ENCODE data around the gene NCOR1. TPM values are rescaled to one million over a fixed set of nuclear protein-coding genes. Genes with fewer than 3 reads are reported as not detected.
"Not testable (repeated sequence)": the region's sequence is repeated elsewhere in the genome, so short reads cannot be mapped to it uniquely, and the experiment has no call there.

The NCOR1 gene
- 59.7 TPM for polyA plus RNA-seq (ENCODE audit: insufficient read length)

DNA sequence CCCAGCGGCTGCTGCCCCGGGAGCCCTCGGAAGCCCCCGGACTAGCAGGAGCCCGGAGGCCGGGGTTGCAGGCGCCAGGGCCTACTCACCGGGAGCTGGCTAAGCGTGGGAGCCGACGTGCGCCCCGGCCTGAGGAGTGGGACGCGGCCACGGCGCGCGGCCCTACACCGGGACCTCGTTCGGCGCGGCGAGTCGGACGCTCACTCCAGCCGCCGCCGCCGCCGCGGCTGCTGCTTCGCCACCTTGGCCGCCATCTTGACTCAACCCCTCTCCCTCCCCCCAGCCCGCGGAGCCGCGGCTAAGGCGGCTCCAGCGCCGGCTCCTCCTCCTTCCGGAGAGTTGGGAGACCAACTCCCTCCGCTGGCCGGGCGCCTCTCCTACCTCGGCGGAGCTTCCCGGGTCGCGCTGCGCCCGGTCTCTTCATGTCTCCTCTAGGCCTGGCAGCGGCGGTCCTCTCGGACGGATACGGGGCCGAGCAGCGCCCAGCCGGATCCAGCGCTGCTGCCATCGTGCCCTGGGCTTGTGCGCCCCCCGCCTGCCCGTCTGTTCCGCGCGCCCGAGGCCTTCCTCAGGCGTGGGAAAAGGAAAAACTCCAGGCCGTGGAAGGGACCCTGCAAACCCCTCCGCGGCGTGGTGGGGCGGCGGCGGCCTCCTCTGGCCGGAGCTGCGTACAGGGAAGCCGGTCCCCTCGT lies at the start of gene NCOR1:
Gene NCOR1, minus strand, starts transcription at position 262 of the 692 bp plus-strand sequence. CDS start 20,965 bp downstream, outside the sequence.
- peak; percentile 94 for DNase-seq

DNA sequence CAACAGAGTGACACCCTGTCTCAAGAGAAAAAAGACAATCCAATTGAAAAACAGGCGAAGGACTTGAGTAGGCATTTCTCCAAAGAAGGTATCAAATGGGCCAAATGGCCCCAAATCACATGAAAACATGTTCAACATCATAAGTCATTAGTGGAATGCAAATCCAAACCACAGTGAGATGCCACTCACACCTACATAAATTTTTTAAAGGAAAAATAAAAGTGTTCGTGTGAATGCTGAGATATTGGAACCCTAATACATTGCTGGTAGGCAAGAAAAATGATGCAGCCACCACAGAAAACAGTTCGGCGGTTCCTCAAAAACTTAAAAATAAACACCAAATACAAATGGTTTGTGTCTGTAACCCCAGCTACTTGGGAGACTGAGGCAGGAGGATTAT lies 46.9 kb upstream of the NCOR1 start:
- DNase-seq: no peak

DNA sequence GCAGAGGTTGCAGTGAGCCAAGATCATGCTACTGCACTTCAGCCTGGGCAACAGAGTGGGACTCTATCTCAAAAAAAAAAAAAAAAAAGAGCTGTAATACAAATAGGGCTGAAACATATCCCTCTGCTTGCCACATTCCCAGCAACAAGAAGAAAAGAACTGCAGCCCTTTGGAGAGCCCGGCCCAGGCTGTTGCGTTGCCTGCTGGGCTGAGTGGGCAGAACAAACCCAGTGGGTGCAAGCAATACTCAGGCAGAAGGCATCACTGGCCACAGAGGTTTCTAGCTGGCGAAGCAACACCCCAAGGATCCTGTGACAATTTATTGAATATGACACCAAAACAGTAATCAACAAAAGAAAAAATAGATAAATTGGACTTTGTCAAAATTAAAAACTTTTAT lies 45.7 kb upstream of the NCOR1 start:
- DNase-seq: no peak

DNA sequence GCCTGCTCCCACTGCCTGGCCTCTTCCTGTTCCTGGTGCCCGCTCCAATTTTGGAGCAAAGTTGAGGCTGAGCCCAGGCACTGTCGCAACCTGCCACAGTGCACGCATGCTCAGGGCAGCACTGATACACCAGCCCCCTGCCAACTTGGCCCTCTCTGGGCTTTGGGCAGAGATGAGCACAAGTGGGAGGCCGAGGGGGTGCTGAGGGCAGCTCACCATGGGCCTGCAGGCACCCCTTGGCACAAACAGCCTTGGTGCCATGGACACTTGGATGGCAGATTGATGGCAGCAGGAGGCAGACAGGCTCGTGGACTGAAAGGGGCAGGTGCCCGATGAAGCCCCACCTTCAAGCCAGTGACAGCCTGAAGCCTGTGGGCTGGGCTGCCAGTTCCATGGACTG lies 44.6 kb upstream of the NCOR1 start:
- DNase-seq: no peak

DNA sequence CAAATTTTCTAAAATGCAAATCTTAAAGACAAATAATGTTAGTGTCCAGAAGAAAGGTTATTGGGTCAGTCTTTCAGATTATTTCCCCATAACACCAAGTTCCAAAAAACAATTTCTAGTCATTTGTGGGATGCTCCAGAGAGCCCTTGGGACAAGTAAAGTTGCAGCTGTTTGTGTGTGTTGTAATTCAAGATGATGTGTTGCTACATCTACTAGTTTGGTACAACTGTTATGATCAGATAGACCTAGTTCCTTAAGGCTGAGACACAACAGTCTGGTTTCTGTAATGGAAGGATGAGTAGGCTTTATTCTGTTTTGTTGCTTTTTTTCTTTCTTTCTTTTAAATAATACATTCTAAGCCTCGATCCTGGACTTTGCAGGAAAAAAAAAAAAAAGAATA lies 43.6 kb upstream of the NCOR1 start:
- peak; percentile 35 for DNase-seq

DNA sequence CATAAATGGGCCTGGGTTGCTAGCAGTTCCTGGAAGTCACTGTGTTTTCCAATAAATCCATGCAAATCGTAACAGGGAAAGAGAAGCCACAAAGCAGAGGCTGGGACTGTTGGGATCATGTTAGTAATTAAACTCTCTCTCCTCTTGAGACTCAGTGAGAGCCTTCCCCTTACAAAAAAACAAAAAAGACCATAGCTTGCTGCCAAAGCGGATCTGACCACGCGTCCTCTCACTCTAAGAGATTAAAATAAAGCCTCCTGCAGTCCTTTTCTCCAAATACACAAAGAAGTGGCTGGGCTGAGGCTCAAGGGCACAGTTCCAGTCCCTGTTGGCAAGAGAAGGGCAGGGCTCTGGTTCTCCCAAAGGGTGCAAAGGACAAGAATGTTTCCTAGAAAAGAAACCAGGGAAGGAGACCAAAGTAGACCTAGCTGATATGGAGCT lies 40.2 kb upstream of the NCOR1 start:
- DNase-seq: peak; percentile 40

DNA sequence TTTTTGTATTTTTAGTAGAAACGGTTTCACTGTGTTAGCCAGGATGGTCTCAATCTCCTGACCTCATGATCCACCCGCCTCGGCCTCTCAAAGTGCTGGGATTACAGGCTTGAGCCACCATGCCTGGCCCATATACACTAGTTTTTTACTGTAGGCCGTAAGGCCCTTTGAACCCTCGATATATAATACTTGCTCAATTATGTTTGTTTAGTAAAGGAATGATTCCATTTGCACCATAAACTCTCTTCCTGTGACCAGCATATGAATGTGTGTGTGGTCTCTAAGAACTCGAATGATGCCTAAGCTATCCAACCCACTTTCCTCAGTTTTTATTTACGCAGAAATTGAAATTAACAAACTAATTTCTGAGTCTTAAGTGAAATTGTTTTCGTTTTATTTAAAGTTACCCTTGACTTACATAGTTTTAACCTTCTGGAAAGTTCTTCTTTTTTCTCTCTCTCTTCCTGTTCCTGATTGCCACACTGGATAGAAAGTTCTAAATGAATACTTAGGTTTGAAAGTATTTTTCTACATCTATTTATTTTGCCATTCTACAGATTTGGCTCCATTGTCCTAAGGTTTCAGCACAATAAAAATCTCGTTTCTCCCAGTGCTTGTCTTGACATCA lies 39.6 kb upstream of the NCOR1 start:
- DNase-seq: no peak

DNA sequence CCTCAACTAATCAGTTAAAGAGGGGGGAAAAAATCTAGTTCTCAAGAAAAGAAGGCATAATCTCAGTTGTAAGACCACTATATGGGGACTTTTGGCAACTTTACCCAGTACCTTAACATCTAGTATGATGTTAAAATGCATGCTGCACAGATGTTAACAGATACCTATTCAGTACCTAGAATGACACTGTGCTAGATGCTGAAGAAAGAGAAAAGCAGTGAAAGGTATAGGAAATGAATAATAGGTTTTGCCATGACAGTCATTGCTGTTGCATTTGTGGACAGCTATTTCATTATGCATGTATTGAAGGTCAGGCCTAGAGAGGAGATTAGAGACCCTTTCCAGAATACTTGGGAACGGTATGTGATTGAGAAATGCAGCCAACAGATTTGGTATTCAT lies 36.2 kb upstream of the NCOR1 start:
- DNase-seq: no peak

DNA sequence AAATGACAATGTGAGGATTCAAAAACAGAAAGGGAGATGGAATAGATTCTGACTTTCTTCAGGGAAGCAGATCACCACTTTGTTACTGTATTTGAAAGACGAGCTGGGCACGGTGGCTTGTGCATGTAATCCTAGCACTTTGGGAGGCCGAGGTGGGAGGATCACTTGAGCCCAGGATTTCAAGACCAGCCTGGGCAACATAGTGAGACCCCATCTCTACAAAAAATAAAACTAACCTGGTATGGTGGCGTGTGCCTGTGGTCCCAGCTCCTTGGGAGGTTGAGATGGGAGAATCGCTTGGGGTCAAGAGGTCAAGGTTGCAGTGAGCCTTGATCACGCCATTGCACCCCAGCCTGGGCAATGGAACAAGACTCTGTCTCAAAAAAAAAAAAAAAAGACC lies 35.7 kb upstream of the NCOR1 start:
- no peak for DNase-seq

DNA sequence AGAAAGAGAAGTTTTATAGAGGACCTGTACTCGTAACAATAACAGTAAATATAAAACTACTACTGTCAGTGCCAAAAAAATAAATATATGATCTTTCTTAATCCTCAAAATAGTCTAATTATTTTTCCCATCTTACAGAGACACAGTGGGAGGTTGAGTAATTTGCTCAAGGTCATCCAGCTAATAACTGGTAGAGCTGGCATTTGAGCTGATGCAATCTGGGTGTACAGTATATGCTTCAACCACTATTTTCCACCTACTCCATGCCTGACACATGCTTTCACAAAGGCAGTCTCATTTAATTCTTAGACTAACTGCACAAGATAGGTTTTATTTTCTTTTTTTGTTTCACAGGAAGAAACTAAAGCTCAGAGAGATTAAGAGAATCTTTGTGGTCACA lies 35.3 kb upstream of the NCOR1 start:
- no peak for DNase-seq

DNA sequence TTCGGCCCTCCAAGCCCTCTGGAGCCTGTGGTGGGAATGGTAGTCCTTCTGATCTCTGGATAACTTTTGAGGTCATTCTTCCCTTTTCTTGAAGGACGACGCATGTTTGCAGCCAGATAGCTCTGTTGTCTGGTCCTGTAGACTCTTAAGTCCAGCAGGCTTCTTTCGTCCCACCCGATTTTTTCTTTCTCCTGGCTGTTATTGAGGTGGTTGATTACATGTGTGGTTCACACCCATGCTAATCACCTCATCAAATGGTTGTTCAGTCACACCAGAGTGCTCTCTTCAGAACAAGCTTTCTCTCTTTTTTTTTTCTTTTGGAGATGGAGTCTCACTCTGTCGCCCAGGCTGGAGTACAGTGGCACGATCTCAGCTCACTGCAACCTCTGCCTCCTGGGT lies 32.3 kb upstream of the NCOR1 start:
- DNase-seq: no peak

DNA sequence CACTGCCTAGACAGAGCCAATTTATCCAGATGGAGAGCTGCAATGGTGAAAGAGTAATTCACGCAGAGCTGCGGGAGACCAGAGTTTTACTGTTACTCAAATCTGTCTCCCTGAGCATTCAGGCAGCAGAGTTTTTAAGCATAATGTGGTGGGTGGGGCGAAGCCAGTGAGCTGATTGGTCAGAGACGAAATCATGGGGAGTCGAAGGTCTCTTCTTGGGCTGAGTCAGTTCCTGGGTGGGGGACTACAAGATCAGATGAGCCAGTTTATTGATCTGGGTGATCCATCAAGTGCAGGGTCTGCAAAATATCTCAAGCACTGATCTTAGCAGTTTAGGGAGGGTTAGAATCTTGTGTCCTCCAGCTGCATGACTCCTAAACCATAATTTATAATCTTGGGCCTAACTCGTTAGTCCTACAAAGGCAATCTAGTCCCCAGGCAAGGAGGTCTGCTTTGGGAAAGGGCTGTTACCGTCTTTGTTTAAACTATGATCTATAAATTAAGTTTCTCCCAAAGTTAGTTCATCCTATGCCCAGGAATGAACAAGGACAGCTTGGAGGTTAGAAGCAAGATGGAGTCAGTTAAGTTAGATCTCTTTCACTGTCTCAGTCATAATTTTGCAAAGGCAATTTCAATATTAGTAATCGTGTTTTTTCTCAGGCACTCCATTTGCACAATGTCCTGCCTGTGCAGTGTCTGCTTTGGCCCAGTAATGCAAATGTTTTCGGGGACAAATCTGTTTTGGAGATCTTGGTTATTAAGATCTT lies 28.6 kb upstream of the NCOR1 start:
- no peak for DNase-seq

DNA sequence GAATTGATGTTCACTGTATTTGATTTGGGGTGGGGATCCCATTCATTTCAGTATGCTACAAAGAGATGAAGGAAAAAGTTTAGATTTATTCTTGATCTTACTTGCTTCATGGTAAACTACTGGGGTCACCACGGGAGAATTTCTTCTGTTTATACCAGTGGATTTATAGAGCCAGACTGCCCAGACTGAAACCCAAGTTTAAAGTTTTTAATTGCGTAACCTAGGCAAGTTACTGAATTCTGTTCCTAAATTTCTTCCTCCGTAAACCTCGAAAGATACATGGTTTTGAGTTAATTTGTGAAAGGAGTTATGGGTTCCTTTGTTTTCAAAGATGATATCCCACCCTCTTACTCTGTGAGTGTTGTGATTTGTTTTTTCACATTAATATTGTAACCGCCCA lies 28.1 kb upstream of the NCOR1 start:
- no peak for DNase-seq

DNA sequence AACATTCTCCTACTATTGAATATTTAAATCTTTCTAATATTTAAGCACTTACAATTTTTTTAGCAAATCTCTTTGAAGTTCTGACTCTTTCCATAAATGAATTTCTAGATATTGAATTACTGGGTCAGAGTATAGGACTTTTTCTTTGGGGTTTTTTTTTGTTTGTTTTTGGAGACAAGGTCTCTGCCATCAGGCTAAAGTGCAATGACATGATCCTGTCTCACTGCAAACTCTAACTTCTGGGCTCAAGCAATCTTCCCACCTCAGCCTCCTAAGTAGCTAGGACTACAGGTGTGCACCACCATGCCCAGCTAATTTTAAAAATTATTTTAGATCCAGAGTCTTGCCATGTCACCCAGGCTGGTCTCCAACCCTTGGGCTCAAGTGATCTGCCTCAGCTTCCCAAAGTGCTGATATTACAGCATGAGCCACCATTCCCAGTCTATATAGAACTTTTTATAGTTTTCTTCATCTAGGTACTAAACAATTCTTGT lies 26.6 kb upstream of the NCOR1 start:
- DNase-seq: no peak

DNA sequence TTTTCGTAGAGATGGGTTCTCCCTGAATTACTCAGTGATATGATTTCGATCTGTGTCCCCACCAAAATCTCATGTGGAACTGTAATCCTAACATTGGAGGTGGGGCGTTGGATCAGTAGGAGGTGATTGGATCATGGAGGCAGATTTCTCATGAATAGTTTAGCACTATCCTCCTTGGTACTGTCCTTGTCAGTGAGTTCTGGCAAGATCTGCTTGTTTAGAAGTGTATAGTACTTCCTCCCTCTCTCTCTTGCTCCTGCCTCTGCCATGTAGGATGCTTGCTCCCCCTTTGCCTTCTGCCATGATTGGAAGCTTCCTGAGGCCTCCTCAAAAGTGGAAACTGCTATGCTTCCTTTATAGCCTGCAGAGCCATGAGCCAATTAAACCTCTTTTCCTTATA lies 24.6 kb upstream of the NCOR1 start:
- DNase-seq: no peak

DNA sequence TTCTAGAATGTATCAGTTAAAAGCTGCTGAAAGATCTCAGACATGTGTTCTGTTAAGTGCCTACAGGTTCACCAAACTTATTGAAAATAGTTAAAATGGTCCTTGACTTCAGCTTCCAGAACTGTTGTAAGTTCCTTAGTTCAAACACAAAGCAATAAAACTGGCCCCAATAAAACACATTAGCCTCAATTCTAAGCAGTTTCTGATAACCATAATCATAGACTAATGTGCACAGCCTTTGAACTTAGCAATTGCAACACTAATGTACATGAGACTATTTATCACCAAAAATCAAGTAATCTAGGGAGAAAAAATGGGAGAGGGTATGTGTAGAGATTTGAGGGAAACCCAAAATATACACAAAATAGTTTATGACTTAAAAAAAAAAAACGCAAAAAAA lies 17.1 kb upstream of the NCOR1 start:
- no peak for DNase-seq

DNA sequence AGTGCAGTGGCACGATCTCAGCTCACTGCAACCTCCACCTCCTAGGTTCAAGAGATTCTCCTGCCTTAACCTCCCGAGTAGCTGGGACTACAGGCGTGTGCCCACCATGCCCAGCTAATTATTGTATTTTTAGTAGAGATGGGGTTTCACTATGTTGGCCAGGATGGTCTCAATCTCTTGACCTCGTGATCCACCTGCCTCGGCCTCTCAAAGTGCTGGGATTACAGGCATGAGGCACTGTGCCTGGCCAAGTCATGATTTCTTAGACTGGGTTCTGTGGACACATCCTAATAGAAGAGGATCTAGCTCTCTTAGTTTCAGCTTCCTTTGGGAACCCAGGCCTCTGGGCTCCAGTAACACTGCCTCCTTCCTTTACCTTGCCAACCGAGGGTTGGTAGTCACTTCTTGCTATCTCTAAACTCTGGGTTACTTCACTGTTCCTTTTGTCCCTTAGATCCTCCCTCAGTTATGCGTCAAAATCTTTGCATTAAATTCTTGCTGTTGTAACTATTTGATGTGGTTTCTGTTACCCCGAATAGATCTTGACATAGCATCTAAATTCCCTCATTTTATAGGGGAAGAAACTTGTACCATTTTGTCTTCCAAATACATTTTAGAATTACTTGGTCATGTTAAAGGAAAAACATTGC lies 14.7 kb upstream of the NCOR1 start:
- not testable (repeated sequence) for DNase-seq

DNA sequence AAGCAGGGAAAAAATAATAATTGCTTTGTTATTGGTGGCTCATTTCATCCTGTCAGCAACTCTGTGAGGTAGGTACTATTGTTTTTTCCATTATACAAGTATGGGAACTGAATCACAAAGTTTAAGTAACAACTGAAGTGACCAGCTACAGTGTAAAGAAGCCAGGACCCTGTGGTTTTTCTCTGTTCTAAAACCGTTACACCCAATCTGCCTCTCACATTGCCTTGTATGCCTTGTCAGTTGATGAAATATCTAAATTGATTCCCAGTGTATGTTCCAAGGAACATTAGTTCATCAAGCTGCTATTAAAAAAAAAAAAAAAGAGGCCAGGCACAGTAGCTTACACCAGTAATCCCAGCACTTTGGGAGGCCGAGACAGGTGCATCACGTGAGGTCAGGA lies 7.1 kb upstream of the NCOR1 start:
- no peak for DNase-seq

DNA sequence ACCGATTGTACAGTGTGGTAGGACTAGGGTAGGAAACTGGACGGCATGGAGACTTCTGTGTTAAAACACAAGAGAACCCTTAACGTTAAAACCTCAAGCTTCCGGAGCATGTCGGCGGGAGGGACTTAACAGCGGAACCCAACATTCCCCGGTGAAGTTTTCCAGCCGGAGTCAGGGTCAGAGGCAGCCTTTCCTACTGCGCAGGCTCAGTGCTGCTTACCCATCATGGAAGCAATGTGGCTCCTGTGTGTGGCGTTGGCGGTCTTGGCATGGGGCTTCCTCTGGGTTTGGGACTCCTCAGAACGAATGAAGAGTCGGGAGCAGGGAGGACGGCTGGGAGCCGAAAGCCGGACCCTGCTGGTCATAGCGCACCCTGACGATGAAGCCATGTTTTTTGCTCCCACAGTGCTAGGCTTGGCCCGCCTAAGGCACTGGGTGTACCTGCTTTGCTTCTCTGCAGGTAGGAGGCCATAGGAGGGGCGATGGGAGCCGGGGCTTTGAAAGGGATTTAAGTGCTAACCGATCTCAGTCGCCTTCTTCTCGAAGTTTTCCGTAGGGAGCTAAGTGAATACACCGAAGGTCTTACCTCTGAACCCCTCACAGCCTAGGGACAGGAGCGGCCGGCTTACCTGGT lies 1.8 kb upstream of the NCOR1 start, which contains the start of gene PIGL:
Gene PIGL, plus strand, starts transcription at position 209 of the 634 bp plus-strand sequence. Its CDS starts 17 bp downstream, at position 226.
- DNase-seq: peak; percentile 94

DNA sequence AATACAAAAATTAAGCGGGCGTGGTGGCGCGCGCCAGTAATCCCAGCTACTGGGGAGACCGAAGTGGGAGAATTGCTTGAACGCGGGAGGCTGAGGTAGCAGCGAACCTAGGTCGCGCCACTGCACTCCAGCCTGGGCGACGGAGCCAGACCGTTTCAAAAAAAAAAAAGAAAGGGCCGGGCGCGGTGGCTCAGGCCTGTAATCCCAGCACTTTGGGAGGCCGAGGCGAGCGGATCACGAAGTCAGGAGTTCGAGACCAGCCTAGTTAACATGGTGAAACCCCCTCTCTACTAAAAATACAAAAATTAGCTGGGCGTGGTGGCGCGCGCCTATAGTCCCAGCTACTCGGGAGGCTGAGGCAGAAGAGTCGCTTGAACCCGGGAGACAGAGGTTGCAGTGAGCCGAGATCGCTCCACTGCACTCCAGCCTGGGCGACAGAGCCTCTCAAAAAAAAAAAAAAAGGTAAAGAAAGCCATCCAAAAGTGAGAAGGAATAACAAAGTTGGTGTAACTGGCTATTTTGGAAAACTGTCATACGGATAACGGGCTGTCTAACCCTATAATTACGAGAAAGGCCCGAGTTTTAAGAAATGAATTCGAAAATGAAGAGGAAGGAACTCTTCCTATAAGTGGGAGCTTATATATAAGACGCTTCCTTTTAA lies 1.1 kb upstream of the NCOR1 start:
- DNase-seq: not testable (repeated sequence)

DNA sequence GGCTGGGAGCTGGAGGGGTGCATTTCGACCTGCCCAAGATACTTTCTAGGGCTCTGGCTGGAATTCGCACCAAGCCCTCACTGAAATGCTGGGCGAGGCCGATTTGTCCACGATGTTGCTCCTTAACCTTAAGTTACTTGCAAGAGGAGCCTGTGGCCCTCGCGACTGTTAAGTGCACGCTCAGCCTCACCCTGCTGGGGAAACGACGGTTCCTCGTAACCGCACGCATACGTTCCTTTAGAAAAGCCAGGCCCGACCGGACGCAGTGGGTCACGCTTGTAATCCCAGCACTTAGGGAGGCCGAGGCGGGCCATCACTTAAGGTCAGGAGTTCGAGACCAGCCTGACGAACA lies 607 bp upstream of the NCOR1 start:
- DNase-seq: no peak

DNA sequence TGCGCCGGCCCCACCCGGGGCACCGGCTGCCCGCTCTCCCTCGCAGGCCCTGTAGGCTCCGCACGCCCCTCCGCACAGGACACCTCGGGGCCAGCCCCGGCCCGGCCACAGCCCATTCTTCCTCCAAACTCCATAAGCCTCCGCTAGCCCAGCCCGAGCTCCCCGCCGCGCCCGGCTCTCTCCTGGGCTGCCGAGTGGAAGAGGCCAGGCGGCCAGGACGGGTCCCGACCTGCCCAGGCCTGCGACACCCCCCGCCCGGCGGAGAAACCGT lies 397 bp downstream of the NCOR1 start:
- no peak for DNase-seq
